ENCODE data around the gene BSG.
"Not testable (repeated sequence)": the region's sequence is repeated elsewhere in the genome, so short reads cannot be mapped to it uniquely, and the experiment has no call there.

The BSG gene

GRCh38 chr19:618247-618619, 45.8 kb downstream of the BSG start:
- no peak for TF ChIP-seq CTCF (conservative IDR thresholded peaks at IDR 0.05; ENCODE audit: control insufficient read depth, insufficient read depth, low read depth, low read length)
- no peak for DNase-seq (ENCODE audit: low read depth)
- H3K4me3 ChIP-seq (ENCODE audit: control insufficient read depth, low read depth, low read length) = no peak overlapping the region

- no peak for DNase-seq (ENCODE audit: low read depth)
- no peak for TF ChIP-seq CTCF (conservative IDR thresholded peaks at IDR 0.05; ENCODE audit: control insufficient read depth, insufficient read depth, low read depth, low read length)
- no peak overlapping the region for H3K4me3 ChIP-seq (ENCODE audit: control insufficient read depth, low read depth, low read length)
These were observed 46.4 kb downstream of the BSG start for GRCh38 chr19:618674-619285.

GRCh38 chr19:619286-620002, 47.0 kb downstream of the BSG start:
- no peak for TF ChIP-seq CTCF (conservative IDR thresholded peaks at IDR 0.05; ENCODE audit: control insufficient read depth, insufficient read depth, low read depth, low read length)
- DNase-seq (ENCODE audit: low read depth) = no peak
- H3K4me3 ChIP-seq (ENCODE audit: control insufficient read depth, low read depth, low read length) = no peak overlapping the region

DNA sequence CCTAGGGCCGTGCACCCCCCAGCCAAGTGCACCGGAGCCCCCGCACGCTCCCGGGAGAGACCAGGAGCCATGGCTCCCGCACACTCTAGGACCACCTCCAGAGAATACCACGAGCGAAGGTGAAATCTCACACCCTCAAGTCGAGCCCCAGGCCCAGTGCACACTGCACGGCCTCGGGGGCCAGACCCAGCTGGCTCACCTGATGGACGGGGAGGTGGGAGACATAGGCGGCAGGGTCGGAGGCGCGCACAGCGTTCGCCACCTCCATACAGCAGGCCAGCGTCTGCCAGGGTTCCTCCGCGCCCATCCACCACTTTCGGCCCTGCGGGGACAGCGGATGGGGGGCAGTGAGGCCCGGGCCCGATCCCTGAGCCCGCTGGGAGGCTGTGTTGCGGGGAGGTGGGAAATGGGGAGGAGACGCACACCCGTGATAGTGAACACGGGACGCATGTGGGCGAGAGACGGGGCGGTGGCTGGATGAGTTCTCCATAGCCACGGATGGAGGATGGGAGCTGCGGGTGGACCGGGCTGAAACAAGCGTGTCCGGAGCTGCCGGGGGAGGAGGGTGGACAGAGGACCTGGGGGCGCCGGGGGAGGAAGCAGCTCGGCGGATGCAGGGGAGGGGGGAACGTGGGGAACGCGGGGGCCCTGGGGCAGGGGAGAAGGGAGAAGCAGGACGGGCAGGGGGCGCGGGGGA, 47.9 kb downstream of the BSG start:
- no peak for TF ChIP-seq CTCF (conservative IDR thresholded peaks at IDR 0.05; ENCODE audit: control insufficient read depth, insufficient read depth, low read depth, low read length)
- H3K4me3 ChIP-seq (ENCODE audit: control insufficient read depth, low read depth, low read length) = no peak overlapping the region
- no peak for DNase-seq (ENCODE audit: low read depth)

DNA sequence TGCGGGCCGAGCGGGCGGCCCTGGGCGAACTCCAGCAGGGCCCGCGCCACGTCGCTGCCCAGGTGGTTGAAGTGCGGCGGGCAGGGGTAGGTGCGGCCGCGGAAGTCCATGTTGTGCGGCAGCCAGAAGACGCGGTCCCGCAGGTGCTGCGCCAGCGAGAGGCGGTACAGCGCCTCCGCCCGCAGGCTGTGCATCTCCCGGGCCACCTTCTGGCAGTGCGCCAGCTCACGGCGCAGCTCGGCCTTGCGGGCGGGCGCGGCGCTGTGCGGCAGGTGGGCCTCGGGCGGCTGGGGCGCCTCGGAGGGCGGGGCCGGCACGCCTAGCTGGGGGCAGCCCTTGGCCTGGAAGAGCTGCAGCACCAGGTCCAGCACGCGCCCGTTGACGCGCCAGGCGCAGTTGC, 48.8 kb downstream of the BSG start:
- not testable (repeated sequence) for DNase-seq (ENCODE audit: low read depth); H3K4me3 ChIP-seq (ENCODE audit: control insufficient read depth, low read depth, low read length)

DNA sequence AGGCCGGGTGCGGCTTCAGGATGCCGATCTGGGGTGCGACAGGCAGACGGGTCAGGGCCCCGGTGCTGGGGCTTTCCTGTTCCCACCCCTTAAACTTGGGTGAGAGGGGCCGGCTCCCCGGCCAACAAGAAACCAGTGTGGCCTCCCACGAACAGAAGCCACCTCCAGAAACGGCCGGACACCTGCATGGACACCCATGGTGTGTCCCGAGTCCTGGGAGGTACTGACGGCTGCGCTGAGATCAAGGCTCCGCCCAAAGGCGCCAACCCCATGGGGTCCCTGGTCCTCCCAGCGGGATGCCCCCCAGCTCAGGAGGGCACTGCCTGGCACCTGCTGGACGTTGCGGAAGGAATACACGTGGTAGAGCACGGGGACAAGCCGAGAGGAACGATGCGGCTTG, 49.4 kb downstream of the BSG start:
- TF ChIP-seq CTCF (conservative IDR thresholded peaks at IDR 0.05; ENCODE audit: control insufficient read depth, insufficient read depth, low read depth, low read length) = no peak
- H3K4me3 ChIP-seq (ENCODE audit: control insufficient read depth, low read depth, low read length) = no peak overlapping the region
- no peak for DNase-seq (ENCODE audit: low read depth)

DNA sequence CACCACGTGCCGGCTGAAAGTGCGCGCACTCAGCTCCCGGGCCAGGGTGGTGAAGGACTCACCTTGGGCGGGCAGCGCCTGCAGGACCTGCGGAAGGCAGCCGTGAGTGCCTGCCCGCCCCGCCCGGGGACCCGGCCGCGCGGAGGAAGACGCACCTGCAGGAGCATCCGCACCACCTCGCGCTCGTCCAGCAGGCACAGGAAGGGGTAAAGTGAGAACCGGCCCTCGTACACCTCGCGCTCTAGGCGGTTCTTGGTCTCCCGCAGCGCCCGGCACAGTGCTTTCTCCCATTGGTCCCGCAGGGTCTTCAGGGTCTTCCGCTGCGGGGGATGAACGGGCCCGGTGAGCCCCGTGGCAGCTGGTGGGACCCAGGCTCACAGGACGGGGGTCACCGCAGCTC, 50.3 kb downstream of the BSG start:
- TF ChIP-seq CTCF (conservative IDR thresholded peaks at IDR 0.05; ENCODE audit: control insufficient read depth, insufficient read depth, low read depth, low read length) = no peak
- no peak for DNase-seq (ENCODE audit: low read depth)
- no peak overlapping the region for H3K4me3 ChIP-seq (ENCODE audit: control insufficient read depth, low read depth, low read length)
